B cell (primary cell): ENCODE measurements around the gene RSBN1L. TPM values are rescaled to one million over a fixed set of nuclear protein-coding genes. Genes with fewer than 3 reads are reported as not detected.

Experiments
- ATAC-seq: fragments of 200-7000 bp; cut with Tn5 transposase; one replicate; pipeline ENCODE4 v1.10.0; 2021; ENCODE audit warnings: low read depth, mild to moderate bottlenecking, moderate number of reproducible peaks, moderate library complexity
- CTCF ChIA-PET: fragments of 350-600 bp; sonication (Branson Sonifier 250); formaldehyde crosslinking; loops from one replicate; lab custom pipeline; 2021; ENCODE audit warnings: antibody characterized with exemption, inconsistent platforms; lab: Charles Lee
- POLR2A ChIA-PET: fragments of 350-600 bp; sonication (Branson Sonifier 250); formaldehyde crosslinking; loops from one replicate; lab custom pipeline; 2021; ENCODE audit warnings: antibody characterized with exemption; lab: Charles Lee
- DNase-seq: peaks from one replicate; pipeline ENCODE4 v3.0.0; 2013
- H2AFZ ChIP-seq: 2 replicates; pipeline ENCODE4 v1.6.1; 2012; ENCODE audit warnings: mild to moderate bottlenecking, low read depth, low read length; ENCODE audit not compliant: insufficient read depth, poor library complexity, severe bottlenecking
- H3K27ac ChIP-seq, 2 donors: 1 replicate in 1 of 2; 2 replicates in 1 of 2; pipeline ENCODE4 v1.5.1; 2012 to 2013; ENCODE audit warnings: low read length in 2 of 2, mild to moderate bottlenecking in 2 of 2, moderate library complexity in 1 of 2
- H3K27me3 ChIP-seq, 4 experiments: fragments of 200-600 bp in 1 of 4; sonication (generic) in 1 of 4; replicated peaks in 1 of 4; 1 replicate in 2 of 4; 2 replicates in 2 of 4; pipeline versions ENCODE4 v1.6.1 to v1.7.0; 2013 to 2016; ENCODE audit warnings: low read length in 3 of 4, mild to moderate bottlenecking in 2 of 4, mixed read lengths in 1 of 4, moderate library complexity in 1 of 4; ENCODE audit not compliant: insufficient read depth in 4 of 4, control insufficient read depth in 3 of 4; ENCODE audit errors: control extremely low read depth in 1 of 4
- H3K36me3 ChIP-seq, 2 experiments: replicated peaks in 1 of 2; 1 replicate in 1 of 2; 2 replicates in 1 of 2; pipeline versions ENCODE4 v1.6.1 to v1.7.1; 2013; ENCODE audit warnings: low read length in 1 of 2; ENCODE audit not compliant: insufficient read depth in 2 of 2, control insufficient read depth in 1 of 2; ENCODE audit errors: control extremely low read depth in 1 of 2, extremely low read depth in 1 of 2
- H3K4me1 ChIP-seq, 2 donors: fragments of 200-600 bp in 1 of 2; sonication (generic) in 1 of 2; 1 replicate in 1 of 2; 2 replicates in 1 of 2; pipeline versions ENCODE4 v1.5.1 to v1.6.1; 2013 to 2017; ENCODE audit warnings: low read length in 2 of 2; ENCODE audit not compliant: control insufficient read depth in 2 of 2, insufficient read depth in 2 of 2
- H3K4me2 ChIP-seq: replicated peaks from 2 replicates; pipeline ENCODE3; 2012; ENCODE audit warnings: mild to moderate bottlenecking, low read depth, low read length; ENCODE audit not compliant: poor library complexity, severe bottlenecking
- H3K4me3 ChIP-seq, 5 experiments: fragments of 200-600 bp in 1 of 5; sonication (generic) in 1 of 5; 1 replicate in 3 of 5; 2 replicates in 2 of 5; pipeline versions ENCODE4 v1.5.1 to v1.7.0; 2011 to 2016; ENCODE audit warnings: low read length in 4 of 5, mild to moderate bottlenecking in 4 of 5, low read depth in 2 of 5, control low read depth in 1 of 5, moderate library complexity in 1 of 5; ENCODE audit not compliant: insufficient read depth in 1 of 5; ENCODE audit errors: control extremely low read depth in 1 of 5, extremely low read depth in 1 of 5
- H3K79me2 ChIP-seq: fragments of 200-600 bp; sonication (generic); one replicate; pipeline ENCODE4 v1.6.0; 2016; ENCODE audit warnings: low read length; ENCODE audit not compliant: control insufficient read depth, insufficient read depth
- H3K9ac ChIP-seq: fragments of 200-600 bp; sonication (generic); 2 replicates; pipeline ENCODE4 v1.6.1; 2017; ENCODE audit warnings: mild to moderate bottlenecking, low read length, moderate library complexity
- H3K9me3 ChIP-seq, 3 donors: one replicate each; pipeline versions ENCODE4 v1.6.1 to v1.7.1; 2013; ENCODE audit warnings: low read length in 2 of 3; ENCODE audit not compliant: control insufficient read depth in 2 of 3, insufficient read depth in 1 of 3; ENCODE audit errors: control extremely low read depth in 1 of 3
- H4K20me1 ChIP-seq: 2 replicates; pipeline ENCODE4 v1.6.0; 2012; ENCODE audit warnings: mild to moderate bottlenecking, low read length; ENCODE audit not compliant: insufficient read depth, control insufficient read depth, poor library complexity, severe bottlenecking
- H3K27ac Mint-ChIP-seq: one replicate; pipeline ENCODE4 v1.8.0; 2021; ENCODE audit warnings: mixed read lengths
- H3K27me3 Mint-ChIP-seq: one replicate; pipeline ENCODE4 v1.8.0; 2021; ENCODE audit warnings: mixed read lengths
- H3K4me1 Mint-ChIP-seq: one replicate; pipeline ENCODE4 v1.8.0; 2021; ENCODE audit warnings: mixed read lengths
- H3K4me3 Mint-ChIP-seq: one replicate; pipeline ENCODE4 v1.8.0; 2021; ENCODE audit warnings: mixed read lengths
- H3K9me3 Mint-ChIP-seq: one replicate; pipeline ENCODE4 v1.8.0; 2022; ENCODE audit warnings: mixed read lengths; ENCODE audit not compliant: insufficient read depth
- CTCF ChIP-seq: fragments of 200-600 bp; IDR thresholded peaks from one replicate; pipeline ENCODE4 v1.8.0; 2022; ENCODE audit warnings: antibody characterized with exemption, mild to moderate bottlenecking
- EZH2 ChIP-seq: IDR thresholded peaks from 2 replicates; pipeline ENCODE4 v1.6.1; 2012; ENCODE audit warnings: borderline replicate concordance, low read depth, mild to moderate bottlenecking, moderate library complexity, low read length; ENCODE audit not compliant: insufficient read depth, poor library complexity, severe bottlenecking
- WGBS: methylation state at CpG from one replicate; pipeline ENCODE4 v1.1.5; 2013; ENCODE audit warnings: missing lambda C conversion rate; ENCODE audit not compliant: insufficient coverage; 5-methylcytosine and 5-hydroxymethylcytosine counted together
- intact Hi-C: fragments of 100-400 bp; cut with micrococcal nuclease; formaldehyde crosslinking; loops from one replicate; pipeline ENCODE4 v1.10.0; 2022
- polyA plus RNA-seq: library from polyadenylated mRNA; depleted of rRNA; stranded (reverse); fragments of >200 nt; gene quantifications from 2 replicates; pipeline ENCODE4 v1.2.3, GENCODE V29; 2012
- total RNA-seq, 2 donors: library from RNA; stranded (reverse); fragments of 120-200 nt in 1 of 2; gene quantifications; 1 replicate in 1 of 2; 2 replicates in 1 of 2; pipeline versions ENCODE4 v1.2.3 to v1.2.4, GENCODE V29; 2013 to 2022

The RSBN1L gene
- total and polyA plus RNA-seq, 2 donors (not counting 1 experiment from before 2014, with no cell fraction given): 17.0 to 47.0 TPM

GRCh38 chr7:77661816-77662215 lies 34.4 kb upstream of the RSBN1L start:
- no peak overlapping the region for H3K9ac ChIP-seq
- H3K4me2 ChIP-seq: no peak overlapping the region
- ATAC-seq: no peak
- no peaks in the 10 kb centered on the region for H3K27me3 ChIP-seq
- no peak overlapping the region for H3K4me3 ChIP-seq
- H3K27me3 Mint-ChIP-seq: no peaks in the 10 kb centered on the region
- intact Hi-C loops: no loop called here
- TF ChIP-seq CTCF (no peak), EZH2 (no peak)
- no peak for DNase-seq
- H3K36me3 ChIP-seq: no peaks in the 10 kb centered on the region
- no peak overlapping the region for H3K4me3 Mint-ChIP-seq
- H4K20me1 ChIP-seq: no peaks in the 10 kb centered on the region
- ChIA-PET POLR2A (no interaction called here), CTCF (interaction anchor here (1.0 to 2.8 kb wide), 2 partner anchors 10 to 96 kb away, joined by 3 to 21 read pairs; no protein-coding TSS in a partner anchor)
- no peak overlapping the region for H2AFZ ChIP-seq
- no peaks in the 10 kb centered on the region for H3K9me3 ChIP-seq
- no peak overlapping the region for H3K27ac ChIP-seq
- H3K9me3 Mint-ChIP-seq: no peaks in the 10 kb centered on the region
- H3K27ac Mint-ChIP-seq: no peak overlapping the region
- H3K4me1 ChIP-seq: no peaks in the 10 kb centered on the region
- no peaks in the 10 kb centered on the region for H3K4me1 Mint-ChIP-seq
- H3K79me2 ChIP-seq: no peaks in the 10 kb centered on the region
- 98% methylated on average over 5 of the region's 5 CpGs for WGBS

DNA sequence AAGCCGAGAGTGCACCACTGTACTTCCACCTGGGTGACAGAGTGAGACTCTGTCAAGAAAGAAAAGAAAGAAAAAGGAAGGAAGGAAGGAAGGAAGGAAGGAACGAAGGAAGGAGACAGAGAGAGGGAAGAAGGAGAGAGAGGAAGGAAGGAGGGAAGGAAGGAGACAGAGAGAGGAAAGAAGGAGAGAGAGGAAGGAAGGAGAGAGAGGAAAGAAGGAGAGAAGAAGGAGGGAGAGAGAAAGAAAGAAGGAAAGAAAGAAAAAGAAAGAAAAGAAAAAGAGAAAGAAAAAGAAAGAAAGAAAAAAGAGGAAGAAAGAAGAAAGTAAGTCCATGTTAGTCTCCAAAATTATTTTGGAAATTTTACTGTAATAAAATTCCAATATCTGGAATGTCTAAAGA lies 33.4 kb upstream of the RSBN1L start:
- no peaks in the 10 kb centered on the region for H3K9me3 Mint-ChIP-seq
- 100% methylated on average over 2 of the region's 2 CpGs for WGBS
- TF ChIP-seq CTCF (no peak), EZH2 (no peak)
- ChIA-PET CTCF (interaction anchor here (1.4 kb wide), 1 partner anchor 11 kb away, joined by 7 read pairs; no protein-coding TSS in a partner anchor), POLR2A (no interaction called here)
- Histone ChIP-seq H3K27me3 (no peaks in the 10 kb centered on the region), H3K9ac (no peak overlapping the region), H3K27ac (no peak overlapping the region), H3K79me2 (no peaks in the 10 kb centered on the region), H2AFZ (no peak overlapping the region), H3K4me2 (no peak overlapping the region), H3K4me3 (no peak overlapping the region), H3K4me1 (no peaks in the 10 kb centered on the region), H3K36me3 (no peaks in the 10 kb centered on the region), H4K20me1 (no peaks in the 10 kb centered on the region), H3K9me3 (no peaks in the 10 kb centered on the region)
- no peak for DNase-seq
- H3K4me1 Mint-ChIP-seq: no peaks in the 10 kb centered on the region
- H3K27me3 Mint-ChIP-seq: no peaks in the 10 kb centered on the region
- intact Hi-C loops: no loop called here
- H3K27ac Mint-ChIP-seq: no peak overlapping the region
- ATAC-seq: no peak
- H3K4me3 Mint-ChIP-seq: no peak overlapping the region
